NCI-H2227 treated with DMSO at 0.1 percent for 48 hours (cell line): ENCODE results near the gene MPRIP.

Experiments
- DNase-seq: peaks from one replicate; lab custom pipeline; 2025; lab: John Stamatoyannopoulos, UW

Gene MPRIP

DNA sequence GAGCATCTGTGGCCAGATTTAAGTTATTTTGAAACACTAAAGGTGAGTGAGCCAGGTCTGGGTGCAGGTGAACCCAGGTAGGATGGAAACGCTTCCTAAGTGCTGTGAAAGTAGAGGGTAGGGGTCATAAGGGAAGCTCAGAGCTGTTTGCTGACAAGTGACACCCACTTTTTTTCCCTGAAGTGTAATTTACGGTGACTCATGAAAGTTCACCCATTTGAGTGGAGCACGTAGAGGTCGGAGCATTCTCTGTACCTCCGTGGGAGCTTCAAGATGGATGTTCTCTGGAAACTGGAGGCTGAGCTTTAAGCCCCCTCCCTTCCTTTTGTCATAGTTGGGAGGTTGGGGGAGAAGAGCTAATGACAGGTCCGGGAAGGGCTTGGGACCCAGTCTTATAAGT, 44.3 kb downstream of the MPRIP start:
- DNase-seq: no peak

DNA sequence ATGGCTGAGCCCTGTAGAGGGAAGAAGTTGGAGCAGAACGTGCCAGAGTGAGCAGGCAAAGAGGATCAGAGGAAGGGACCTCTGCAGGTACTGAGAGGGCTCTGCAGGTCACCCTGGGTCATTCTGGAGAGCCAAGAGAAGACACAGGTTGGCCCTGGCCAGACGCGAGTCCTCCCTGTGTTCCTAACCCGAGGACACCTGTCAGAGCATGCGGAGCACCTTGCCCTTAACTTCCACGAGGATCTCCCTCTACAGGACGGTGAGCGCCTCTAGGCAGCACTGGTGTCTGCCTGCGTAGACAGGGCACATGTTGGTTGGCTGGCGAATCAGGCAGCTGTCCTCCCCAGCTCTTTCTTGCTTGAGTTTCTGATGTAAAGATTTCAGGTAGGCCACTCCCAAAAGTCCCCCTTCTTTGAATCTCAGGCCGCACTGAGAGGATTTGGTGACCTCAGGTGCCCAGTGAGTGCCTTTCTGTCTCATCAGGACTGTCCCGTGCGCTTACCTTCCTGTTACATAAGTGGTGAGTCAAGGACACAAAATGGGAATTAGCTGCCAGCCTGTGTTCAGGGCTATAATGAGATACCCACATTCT, 45.3 kb downstream of the MPRIP start:
- DNase-seq: no peak

DNA sequence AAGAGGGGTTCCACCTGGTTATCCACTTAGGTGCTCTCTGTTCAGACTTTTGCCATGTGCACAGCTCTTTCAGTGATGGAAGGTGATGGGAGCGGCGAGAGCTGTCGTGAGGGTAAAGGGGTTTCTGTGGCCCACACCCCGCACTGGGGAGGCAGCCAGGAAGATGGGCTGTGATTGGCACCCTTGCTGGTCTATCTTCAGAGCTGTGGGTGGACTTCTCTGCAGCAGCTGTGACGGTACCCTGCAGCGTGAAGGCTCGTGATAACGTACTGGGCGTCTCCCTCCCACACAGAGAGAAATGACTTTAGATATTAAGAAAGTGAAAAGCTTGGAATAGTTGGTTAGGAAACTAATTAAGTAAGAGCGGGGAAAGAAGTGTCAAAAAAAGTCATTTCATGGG, 45.8 kb downstream of the MPRIP start:
- no peak for DNase-seq

GRCh38 chr17:17088541-17089525, 46.6 kb downstream of the MPRIP start:
- no peak for DNase-seq

DNA sequence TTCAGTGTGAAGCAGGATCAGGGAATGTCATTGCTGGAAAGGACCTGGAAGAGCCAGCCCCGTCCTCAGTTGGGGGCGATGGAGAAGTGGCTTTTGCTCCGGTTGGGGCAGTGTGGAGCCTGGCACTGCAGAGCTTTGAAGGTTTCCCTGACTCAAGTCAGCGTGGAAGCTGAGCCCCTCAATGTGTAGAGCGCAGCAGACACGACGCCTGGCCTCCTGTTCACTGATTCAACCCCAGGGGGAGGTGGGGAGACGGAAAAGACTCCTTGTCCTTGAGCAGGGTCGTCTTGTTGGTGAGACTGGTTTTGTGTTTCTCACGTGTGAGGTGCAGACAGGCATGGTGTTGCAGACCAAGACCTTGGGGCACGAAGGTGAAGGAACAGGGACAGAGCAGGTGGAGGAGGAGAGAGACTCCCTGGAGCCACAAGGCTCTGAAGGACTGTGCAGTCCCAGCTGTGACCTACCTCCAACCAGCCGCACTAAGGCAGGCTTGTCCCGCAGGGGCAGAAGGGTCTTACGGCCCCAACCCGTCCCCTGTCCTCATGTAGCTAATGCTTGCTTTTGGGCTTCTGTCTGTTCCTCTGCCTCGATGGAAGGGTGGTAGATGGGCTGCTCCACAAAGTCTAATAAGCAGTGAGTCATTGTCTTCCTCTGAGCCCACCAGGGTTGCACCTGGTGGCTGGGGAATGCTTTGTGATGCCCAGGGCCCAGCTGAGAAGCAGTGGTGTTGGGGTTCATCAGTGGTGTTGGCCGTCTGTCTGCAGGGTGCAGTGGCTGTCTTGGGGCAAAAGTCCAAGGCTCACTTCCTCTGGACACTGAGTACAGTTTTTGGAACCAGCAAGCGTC, 47.8 kb downstream of the MPRIP start:
- no peak for DNase-seq

DNA sequence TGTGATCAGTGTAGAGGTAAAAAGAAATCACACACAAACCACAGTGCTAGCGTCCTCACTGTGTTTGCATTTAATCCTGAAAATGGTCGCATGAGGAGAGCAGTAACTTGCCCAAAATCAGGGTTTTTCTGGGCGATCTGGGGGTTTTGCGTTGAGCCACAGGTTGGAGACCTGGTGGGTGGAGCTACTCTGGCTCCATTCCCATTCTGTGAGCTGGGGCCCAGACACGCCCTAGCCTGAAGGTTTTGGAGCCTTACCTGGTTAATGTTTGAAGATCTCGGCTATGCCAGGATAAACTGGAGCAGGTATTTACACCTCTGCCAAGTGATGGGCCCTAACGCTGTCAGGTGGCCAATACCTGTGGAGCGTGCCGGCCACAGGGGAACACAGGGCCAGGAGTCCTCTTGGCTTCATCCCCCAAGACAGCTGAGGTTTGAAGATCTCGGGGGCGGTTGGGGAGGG, 48.4 kb downstream of the MPRIP start:
- DNase-seq: no peak

DNA sequence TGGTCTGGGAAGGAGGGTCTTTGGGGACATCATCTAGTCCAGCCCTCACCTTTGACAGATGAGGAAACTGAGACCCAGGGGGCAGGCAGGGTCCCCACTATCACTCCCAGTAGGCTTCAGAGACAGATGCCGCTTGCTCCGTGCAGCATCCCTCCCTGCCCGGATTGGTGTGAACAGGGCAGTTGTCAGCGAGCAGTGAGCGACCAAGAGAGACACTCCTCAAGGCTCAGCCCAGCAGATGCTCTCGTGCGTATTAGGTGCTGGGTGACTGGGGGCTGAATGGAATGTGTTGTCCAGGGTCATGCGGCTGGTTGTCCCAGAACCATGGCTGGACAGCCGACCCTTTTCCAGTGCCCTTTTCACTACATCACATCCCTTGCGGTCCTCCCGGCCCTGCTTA, 49.0 kb downstream of the MPRIP start:
- no peak for DNase-seq

GRCh38 chr17:17091856-17092756, 49.8 kb downstream of the MPRIP start:
- DNase-seq: no peak

- DNase-seq: no peak
Observed at GRCh38 chr17:17093764-17094163, 51.5 kb downstream of the MPRIP start.

- no peak for DNase-seq
Observed at GRCh38 chr17:17096438-17097178, 54.4 kb downstream of the MPRIP start.

DNA sequence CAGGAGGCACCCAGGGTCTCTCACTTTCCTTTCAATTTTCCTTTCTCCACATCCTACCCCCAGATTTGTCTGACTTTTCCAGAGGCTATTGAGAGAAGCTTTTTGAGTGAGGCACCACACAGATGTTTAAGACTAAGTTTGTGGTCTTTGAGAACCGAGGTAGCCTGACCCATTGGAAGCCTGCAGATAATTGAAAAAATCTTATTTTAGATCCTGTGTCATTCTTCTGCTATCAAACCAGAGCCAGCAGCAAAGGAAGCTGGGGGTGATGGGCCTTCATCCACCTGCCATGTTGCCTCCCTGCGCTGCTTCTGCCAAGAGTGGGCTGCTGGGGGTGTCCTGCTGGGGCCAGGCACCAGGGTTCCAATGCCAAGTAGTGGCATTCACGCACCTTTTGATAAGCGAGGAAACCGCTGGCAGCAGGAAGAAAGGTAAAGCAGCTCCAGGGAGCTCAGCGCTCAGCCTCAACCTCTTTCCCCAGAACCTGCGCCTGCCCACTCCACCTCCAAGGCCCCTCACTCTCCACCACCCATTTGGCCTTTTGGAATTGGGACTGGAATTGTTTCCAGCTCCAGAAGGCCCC, 55.6 kb downstream of the MPRIP start:
- DNase-seq: no peak

GRCh38 chr17:17098551-17099179, 56.4 kb downstream of the MPRIP start:
- no peak for DNase-seq

DNA sequence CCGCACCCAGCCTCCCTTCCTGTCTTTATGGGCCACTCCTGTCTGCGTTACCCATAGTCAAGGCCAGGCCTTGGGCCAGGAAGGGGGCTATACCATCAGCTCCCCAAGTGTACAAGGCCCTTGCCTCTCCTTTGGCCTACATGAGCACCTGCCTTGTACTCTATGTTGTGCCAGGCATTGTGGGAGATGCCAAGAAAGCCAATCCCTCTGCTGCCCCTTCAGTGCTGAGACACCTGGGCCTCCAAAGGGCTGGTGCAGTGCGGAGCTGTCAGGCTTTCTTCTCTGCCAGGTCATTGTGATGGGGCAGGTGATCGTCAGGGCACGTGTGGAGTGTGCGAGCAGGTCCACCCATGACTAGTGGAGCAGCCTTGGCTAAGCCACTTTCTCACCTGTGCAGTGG, 59.9 kb downstream of the MPRIP start:
- no peak for DNase-seq

GRCh38 chr17:17103160-17103559, 60.9 kb downstream of the MPRIP start:
- DNase-seq: no peak

- no peak for DNase-seq
Observed at GRCh38 chr17:17104036-17104435, 61.8 kb downstream of the MPRIP start.

DNA sequence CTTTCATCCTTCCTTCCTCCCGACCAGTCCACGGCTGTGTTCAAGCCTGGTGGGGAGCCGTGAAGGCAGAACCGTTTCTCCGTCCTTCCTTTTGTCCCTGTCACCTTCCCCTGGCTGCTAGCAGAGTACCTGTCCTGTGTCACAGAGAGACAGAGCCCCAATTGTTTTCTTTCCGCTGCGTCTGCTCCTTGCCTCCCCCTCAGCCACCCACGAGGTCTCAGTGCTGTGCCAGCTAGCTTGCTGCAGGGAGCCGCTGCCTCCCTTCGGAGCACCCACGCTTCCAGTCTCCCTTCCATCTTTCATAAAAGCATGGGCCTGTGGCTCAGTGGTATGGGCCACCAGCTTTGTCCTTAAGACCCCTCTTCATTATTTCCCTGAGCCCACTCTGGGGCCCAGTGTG, 62.2 kb downstream of the MPRIP start:
- DNase-seq: no peak

GRCh38 chr17:17105976-17106375, 63.7 kb downstream of the MPRIP start:
- DNase-seq: no peak

GRCh38 chr17:17106756-17107155, 64.5 kb downstream of the MPRIP start:
- no peak for DNase-seq

DNA sequence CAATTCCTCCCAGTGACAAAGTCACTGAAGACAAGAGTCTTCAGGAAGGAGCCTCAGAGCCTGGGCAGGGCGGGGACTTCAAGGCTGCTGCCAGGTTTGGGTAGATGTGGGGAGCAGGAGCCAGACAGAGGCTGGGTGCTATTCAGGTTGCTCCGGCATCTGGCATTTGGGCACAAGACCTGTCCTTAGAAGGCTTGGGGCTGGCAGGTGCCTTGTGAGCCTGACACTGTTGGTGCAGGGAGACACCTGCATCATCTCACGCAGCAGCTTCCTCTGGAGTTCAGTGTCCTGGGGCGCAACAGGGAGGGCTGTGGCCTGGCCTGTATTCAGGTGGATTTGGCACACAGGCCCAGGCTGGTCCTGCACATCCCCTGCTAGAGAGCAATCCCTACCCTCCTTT, 65.0 kb downstream of the MPRIP start:
- DNase-seq: no peak

DNA sequence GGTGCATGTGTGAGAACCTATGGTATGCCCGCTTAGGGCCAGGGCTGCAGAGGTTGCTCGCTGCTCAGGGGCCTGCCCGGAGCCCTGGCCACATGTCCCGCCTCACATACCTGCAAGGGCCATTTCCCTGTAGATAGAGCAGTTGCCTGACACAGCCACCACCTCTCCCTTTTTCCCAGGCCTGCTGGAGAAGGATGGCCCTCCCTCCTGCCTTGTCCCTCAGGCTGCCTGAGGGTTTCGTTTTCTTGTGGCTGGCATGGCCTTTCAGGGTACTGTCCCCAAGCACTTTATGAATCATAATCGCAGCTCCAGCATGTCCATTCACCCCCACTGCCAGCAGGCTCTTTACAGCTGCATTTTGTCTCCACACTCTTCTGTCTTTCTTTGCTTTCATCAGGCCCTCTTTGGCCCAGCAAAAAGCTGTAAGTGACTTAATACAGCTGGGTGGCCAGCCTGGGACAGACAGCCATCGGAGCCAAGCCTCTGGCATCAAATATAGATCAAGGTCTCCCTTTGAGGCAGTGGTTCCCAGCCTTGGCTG, 65.7 kb downstream of the MPRIP start:
- DNase-seq: no peak
